Mesenchymal stem cell (in vitro differentiated cells and primary cell): ENCODE results near the gene C10orf105.

Experiments used
- DNase-seq: peaks from one replicate; pipeline ENCODE4 v3.0.0-alpha.2; 2013
- H2AFZ ChIP-seq: one replicate; pipeline ENCODE4 v1.6.1; 2013; ENCODE audit warnings: low read depth, mild to moderate bottlenecking, control low read depth, inconsistent platforms, low read length, moderate library complexity
- H2AK5ac ChIP-seq: 2 replicates; pipeline ENCODE4 v1.6.1; 2013; ENCODE audit warnings: low read length, moderate library complexity, mild to moderate bottlenecking, inconsistent platforms; ENCODE audit not compliant: severe bottlenecking
- H2BK120ac ChIP-seq: one replicate; pipeline ENCODE4 v1.6.1; 2013; ENCODE audit warnings: low read depth, mild to moderate bottlenecking, inconsistent platforms, low read length, moderate library complexity
- H2BK12ac ChIP-seq, 2 experiments: one replicate each; pipeline ENCODE4 v1.6.1; 2013; ENCODE audit warnings: inconsistent platforms in 2 of 2, low read length in 2 of 2, mild to moderate bottlenecking in 2 of 2, moderate library complexity in 2 of 2, control low read depth in 1 of 2
- H2BK15ac ChIP-seq: one replicate; pipeline ENCODE4 v1.6.1; 2013; ENCODE audit warnings: mild to moderate bottlenecking, low read depth, inconsistent platforms; ENCODE audit not compliant: poor library complexity, severe bottlenecking
- H2BK5ac ChIP-seq: 2 replicates; pipeline ENCODE4 v1.6.1; 2013; ENCODE audit warnings: low read depth, mild to moderate bottlenecking, low read length, control low read depth, inconsistent platforms; ENCODE audit not compliant: poor library complexity, severe bottlenecking
- H3K14ac ChIP-seq, 2 experiments: one replicate each; pipeline ENCODE4 v1.6.1; 2013; ENCODE audit warnings: inconsistent platforms in 2 of 2, low read length in 2 of 2, control low read depth in 1 of 2, mild to moderate bottlenecking in 1 of 2, moderate library complexity in 1 of 2
- H3K18ac ChIP-seq, 2 experiments: one replicate each; pipeline ENCODE4 v1.6.1; 2013; ENCODE audit warnings: inconsistent platforms in 2 of 2, low read length in 2 of 2, control low read depth in 1 of 2, low read depth in 1 of 2, mild to moderate bottlenecking in 1 of 2
- H3K23ac ChIP-seq, 2 experiments: one replicate each; pipeline ENCODE4 v1.6.1; 2013; ENCODE audit warnings: inconsistent platforms in 2 of 2, low read length in 2 of 2, mild to moderate bottlenecking in 2 of 2, moderate library complexity in 2 of 2, control low read depth in 1 of 2
- H3K27ac ChIP-seq: 2 replicates; pipeline ENCODE4 v1.5.1; 2013; ENCODE audit warnings: mild to moderate bottlenecking, moderate library complexity, low read length, control low read depth, inconsistent platforms; ENCODE audit not compliant: poor library complexity, severe bottlenecking
- H3K27me3 ChIP-seq, 2 experiments: 2 replicates each; pipeline versions ENCODE4 v1.6.1 to v1.7.0; 2013; ENCODE audit warnings: low read length in 2 of 2, mild to moderate bottlenecking in 2 of 2, moderate library complexity in 2 of 2, control low read depth in 1 of 2, inconsistent platforms in 1 of 2; ENCODE audit not compliant: control insufficient read depth in 1 of 2, insufficient read depth in 1 of 2
- H3K36me3 ChIP-seq, 2 experiments: 2 replicates each; pipeline versions ENCODE4 v1.6.1 to v1.7.0; 2013; ENCODE audit warnings: low read length in 2 of 2, control low read depth in 1 of 2, inconsistent platforms in 1 of 2, low read depth in 1 of 2, mild to moderate bottlenecking in 1 of 2; ENCODE audit not compliant: insufficient read depth in 2 of 2, control insufficient read depth in 1 of 2
- H3K4ac ChIP-seq, 2 experiments: one replicate each; pipeline ENCODE4 v1.6.1; 2013; ENCODE audit warnings: inconsistent platforms in 2 of 2, low read length in 2 of 2, mild to moderate bottlenecking in 2 of 2, moderate library complexity in 2 of 2, control low read depth in 1 of 2, low read depth in 1 of 2
- H3K4me1 ChIP-seq: 2 replicates; pipeline ENCODE4 v1.6.1; 2013; ENCODE audit warnings: low read depth, low read length, control low read depth; ENCODE audit not compliant: control insufficient read depth, insufficient read depth
- H3K4me2 ChIP-seq: 2 replicates; pipeline ENCODE4 v1.6.1; 2013; ENCODE audit warnings: low read length, mild to moderate bottlenecking, inconsistent platforms; ENCODE audit not compliant: poor library complexity, severe bottlenecking
- H3K4me3 ChIP-seq, 2 experiments: 2 replicates each; pipeline versions ENCODE4 v1.5.1 to v1.7.0; 2013; ENCODE audit warnings: low read length in 2 of 2, mild to moderate bottlenecking in 2 of 2, control low read depth in 1 of 2, low read depth in 1 of 2; ENCODE audit not compliant: insufficient read depth in 1 of 2
- H3K79me1 ChIP-seq: replicated peaks from 2 replicates; pipeline ENCODE4 v1.6.1; 2013; ENCODE audit warnings: mild to moderate bottlenecking, control low read depth, low read length, inconsistent platforms; ENCODE audit not compliant: poor library complexity, severe bottlenecking
- H3K9ac ChIP-seq: 2 replicates; pipeline ENCODE4 v1.7.0; 2013; ENCODE audit warnings: mild to moderate bottlenecking, low read length, moderate library complexity
- H3K9me3 ChIP-seq: 2 replicates; pipeline ENCODE4 v1.7.0; 2013; ENCODE audit warnings: mild to moderate bottlenecking, low read length; ENCODE audit not compliant: control insufficient read depth
- H4K8ac ChIP-seq: one replicate; pipeline ENCODE4 v1.6.1; 2013; ENCODE audit warnings: inconsistent platforms, mild to moderate bottlenecking, low read length, moderate library complexity
- H4K91ac ChIP-seq: one replicate; pipeline ENCODE4 v1.6.1; 2013; ENCODE audit warnings: mild to moderate bottlenecking, low read length, inconsistent platforms
- WGBS: methylation state at CpG from one replicate; pipeline ENCODE4 v1.1.7; 2013; ENCODE audit warnings: mixed read lengths; 5-methylcytosine and 5-hydroxymethylcytosine counted together

Gene C10orf105

GRCh38 chr10:71701496-71702132 is 18.0 kb downstream of the C10orf105 start:
- Histone ChIP-seq H2BK12ac (no peak overlapping the region), H3K18ac (no peak overlapping the region), H3K9ac (no peak overlapping the region), H3K9me3 (no peaks in the 10 kb centered on the region), H3K23ac (no peak overlapping the region), H3K79me1 (no peaks in the 10 kb centered on the region), H4K8ac (no peak overlapping the region), H3K27ac (no peak overlapping the region), H4K91ac (no peak overlapping the region), H3K14ac (no peak overlapping the region), H3K4ac (no peak overlapping the region), H3K4me2 (no peak overlapping the region), H3K27me3 (peaks cover 46 to 55% of the 10 kb centered on the region in 2 experiments), H2AFZ (no peak overlapping the region), H3K4me1 (no peaks in the 10 kb centered on the region), H2BK120ac (no peak overlapping the region), H2AK5ac (no peak overlapping the region), H2BK5ac (no peak overlapping the region), H3K36me3 (no peaks in the 10 kb centered on the region), H2BK15ac (no peak overlapping the region), H3K4me3 (no peak overlapping the region)
- DNase-seq: no peak
- WGBS: 65% methylated on average over 10 of the region's 11 CpGs

GRCh38 chr10:71700731-71701368 is 18.7 kb downstream of the C10orf105 start:
- Histone ChIP-seq H2BK15ac (no peak overlapping the region), H2AK5ac (no peak overlapping the region), H3K4me2 (no peak overlapping the region), H4K91ac (no peak overlapping the region), H3K4ac (no peak overlapping the region), H2BK12ac (no peak overlapping the region), H3K18ac (no peak overlapping the region), H3K4me3 (no peak overlapping the region), H3K79me1 (no peaks in the 10 kb centered on the region), H3K4me1 (peaks cover 4% of the 10 kb centered on the region), H3K27me3 (peaks cover 51 to 52% of the 10 kb centered on the region in 2 experiments), H4K8ac (no peak overlapping the region), H3K9ac (no peak overlapping the region), H3K36me3 (no peaks in the 10 kb centered on the region), H2AFZ (no peak overlapping the region), H3K9me3 (no peaks in the 10 kb centered on the region), H2BK120ac (no peak overlapping the region), H3K14ac (no peak overlapping the region), H2BK5ac (no peak overlapping the region), H3K27ac (no peak overlapping the region), H3K23ac (no peak overlapping the region)
- 68% methylated on average over 11 of the region's 11 CpGs for WGBS
- DNase-seq: no peak

GRCh38 chr10:71698737-71699136 is 20.8 kb downstream of the C10orf105 start:
- no peak overlapping the region for H2BK12ac ChIP-seq
- no peaks in the 10 kb centered on the region for H3K9me3 ChIP-seq
- no peaks in the 10 kb centered on the region for H3K36me3 ChIP-seq
- no peak overlapping the region for H3K9ac ChIP-seq
- peaks cover 16% of the 10 kb centered on the region for H3K4me1 ChIP-seq
- no peak overlapping the region for H2BK5ac ChIP-seq
- 89% methylated on average over 4 of the region's 5 CpGs for WGBS
- no peak overlapping the region for H3K4ac ChIP-seq
- H3K4me2 ChIP-seq: no peak overlapping the region
- H3K18ac ChIP-seq: no peak overlapping the region
- H3K79me1 ChIP-seq: no peaks in the 10 kb centered on the region
- no peak overlapping the region for H2BK15ac ChIP-seq
- no peak overlapping the region for H2AK5ac ChIP-seq
- no peak for DNase-seq
- H2AFZ ChIP-seq: no peak overlapping the region
- H3K4me3 ChIP-seq: no peak overlapping the region
- H4K91ac ChIP-seq: no peak overlapping the region
- H2BK120ac ChIP-seq: no peak overlapping the region
- no peak overlapping the region for H3K23ac ChIP-seq
- no peak overlapping the region for H3K14ac ChIP-seq
- H3K27ac ChIP-seq: no peak overlapping the region
- H3K27me3 ChIP-seq: peaks cover 53 to 55% of the 10 kb centered on the region in 2 experiments
- no peak overlapping the region for H4K8ac ChIP-seq

- Histone ChIP-seq H3K4me2 (no peak overlapping the region), H2BK5ac (no peak overlapping the region), H2BK15ac (no peak overlapping the region), H2AFZ (no peak overlapping the region), H2BK12ac (no peak overlapping the region), H4K91ac (no peak overlapping the region), H3K9ac (no peak overlapping the region), H2BK120ac (no peak overlapping the region), H3K23ac (no peak overlapping the region), H3K27ac (no peak overlapping the region), H3K4me1 (peaks cover 16% of the 10 kb centered on the region), H3K79me1 (no peaks in the 10 kb centered on the region), H2AK5ac (no peak overlapping the region), H3K9me3 (no peaks in the 10 kb centered on the region), H3K4ac (no peak overlapping the region), H3K18ac (no peak overlapping the region), H3K14ac (no peak overlapping the region), H3K27me3 (peaks cover 47 to 49% of the 10 kb centered on the region in 2 experiments), H3K4me3 (no peak overlapping the region), H4K8ac (no peak overlapping the region), H3K36me3 (no peaks in the 10 kb centered on the region)
- WGBS: 78% methylated on average over 5 of the region's 7 CpGs
- DNase-seq: no peak
Measured at GRCh38 chr10:71697938-71698709, 21.5 kb downstream of the C10orf105 start.
